HG03095 (cell line): Measurements from ENCODE around the gene SMCO2.

ENCODE experiments used
- ATAC-seq: cut with Tn5 transposase; IDR thresholded peaks from one replicate; pipeline ENCODE4 v1.9.1; 2021; ENCODE audit warnings: moderate library complexity; ENCODE audit not compliant: unreplicated experiment

The SMCO2 gene

GRCh38 chr12:27446436-27446835 lies at the start of gene SMCO2:
TSS of gene SMCO2 (plus strand) at chr12:27446736. CDS start at chr12:27470632, 23,896 bp downstream.
- ATAC-seq, result no peak

- no peak for ATAC-seq
Measured at GRCh38 chr12:27398466-27398865, 48.1 kb upstream of the SMCO2 start.

GRCh38 chr12:27399074-27399473 lies 47.5 kb upstream of the SMCO2 start:
- no peak for ATAC-seq

GRCh38 chr12:27400856-27401354 lies 45.6 kb upstream of the SMCO2 start:
- no peak for ATAC-seq

GRCh38 chr12:27412047-27412446 lies 34.5 kb upstream of the SMCO2 start:
- ATAC-seq, result no peak

- no peak for ATAC-seq
Measured at GRCh38 chr12:27422697-27423096, 23.8 kb upstream of the SMCO2 start.

- no peak for ATAC-seq
Measured at GRCh38 chr12:27424631-27425230, 21.8 kb upstream of the SMCO2 start.

GRCh38 chr12:27425306-27425705 lies 21.2 kb upstream of the SMCO2 start:
- ATAC-seq, result no peak

GRCh38 chr12:27426743-27427487 lies 19.6 kb upstream of the SMCO2 start:
- no peak for ATAC-seq

GRCh38 chr12:27427824-27428223 lies 18.7 kb upstream of the SMCO2 start:
- no peak for ATAC-seq

- no peak for ATAC-seq
Measured at GRCh38 chr12:27428466-27428865, 18.1 kb upstream of the SMCO2 start.

GRCh38 chr12:27429606-27430005 lies 16.9 kb upstream of the SMCO2 start:
- no peak for ATAC-seq

- ATAC-seq, result no peak
Measured at GRCh38 chr12:27431185-27431584, 15.4 kb upstream of the SMCO2 start.

- no peak for ATAC-seq
Measured at GRCh38 chr12:27434673-27435565, 11.6 kb upstream of the SMCO2 start.

- no peak for ATAC-seq
Measured at GRCh38 chr12:27436029-27436428, 10.5 kb upstream of the SMCO2 start.

GRCh38 chr12:27436768-27437167 lies 9.8 kb upstream of the SMCO2 start:
- ATAC-seq, result no peak

GRCh38 chr12:27437839-27438238 lies 8.7 kb upstream of the SMCO2 start:
- ATAC-seq, result no peak

GRCh38 chr12:27447761-27448160 lies 1.2 kb downstream of the SMCO2 start:
- ATAC-seq, result no peak

GRCh38 chr12:27449026-27449425 lies 2.5 kb downstream of the SMCO2 start:
- ATAC-seq, result no peak

- no peak for ATAC-seq
Measured at GRCh38 chr12:27449893-27450534, 3.5 kb downstream of the SMCO2 start.
